Heart left ventricle (tissue), 16 donors: ENCODE results near the gene MRPS7. TPM values are rescaled to one million over a fixed set of nuclear protein-coding genes. Genes with fewer than 3 reads are reported as not detected.
"Not testable (repeated sequence)": the region's sequence is repeated elsewhere in the genome, so short reads cannot be mapped to it uniquely, and the experiment has no call there.

Experiments
- ATAC-seq, 4 donors: fragments of 200-7000 bp; cut with Tn5 transposase; one replicate each; pipeline ENCODE4 v1.9.1; 2020 to 2022; ENCODE audit warnings: moderate library complexity in 4 of 4, mild to moderate bottlenecking in 3 of 4, moderate number of reproducible peaks in 1 of 4
- DNase-seq, 5 donors: peaks; one replicate each; pipeline ENCODE4 v3.0.0-alpha.2; 2020
- H3K27ac ChIP-seq, 12 donors: fragments of 200-600 bp; sonication (generic) in 4 of 12; one replicate each; pipeline versions ENCODE4 v1.5.0 to v1.8.0; 2016 to 2022; ENCODE audit warnings: mild to moderate bottlenecking in 2 of 12
- H3K27me3 ChIP-seq, 9 donors: fragments of 200-600 bp; sonication (generic) in 2 of 9; one replicate each; pipeline versions ENCODE4 v1.5.1 to v1.8.0; 2016 to 2022; ENCODE audit warnings: mild to moderate bottlenecking in 3 of 9
- H3K36me3 ChIP-seq, 9 donors: fragments of 200-600 bp; sonication (generic) in 2 of 9; one replicate each; pipeline versions ENCODE4 v1.5.0 to v1.8.0; 2018 to 2022; ENCODE audit warnings: mild to moderate bottlenecking in 2 of 9
- H3K4me1 ChIP-seq, 12 donors: fragments of 200-600 bp; sonication (generic) in 4 of 12; one replicate each; pipeline versions ENCODE4 v1.5.0 to v1.8.0; 2016 to 2022; ENCODE audit warnings: mild to moderate bottlenecking in 3 of 12
- H3K4me3 ChIP-seq, 12 donors: fragments of 200-600 bp; sonication (generic) in 4 of 12; one replicate each; pipeline versions ENCODE4 v1.5.0 to v1.8.0; 2017 to 2022; ENCODE audit warnings: mild to moderate bottlenecking in 9 of 12, moderate library complexity in 4 of 12
- H3K9me3 ChIP-seq, 12 donors: fragments of 200-600 bp; sonication (generic) in 4 of 12; one replicate each; pipeline versions ENCODE4 v1.5.0 to v1.8.0; 2016 to 2022; ENCODE audit warnings: mild to moderate bottlenecking in 1 of 12
- POLR2A ChIP-seq, 2 donors: fragments of 450-650 bp; IDR thresholded peaks; one replicate each; pipeline ENCODE4 v1.6.1; 2017; ENCODE audit warnings: antibody characterized with exemption in 2 of 2, mild to moderate bottlenecking in 2 of 2, moderate library complexity in 2 of 2
- WGBS, 4 donors: extraction: QIAGEN DNeasy Blood & Tissue Kit in 2 of 4; methylation state at CpG; one replicate each; pipeline versions ENCODE4 v1.1.5 to v1.1.7; 2013 to 2018; 5-methylcytosine and 5-hydroxymethylcytosine counted together
- intact Hi-C, 10 donors: fragments of 100-400 bp; cut with DNase I; formaldehyde crosslinking; loops; one replicate each; pipeline versions ENCODE4 v1.11.1 to v1.14.2; 2022
- polyA plus RNA-seq, 2 donors: library from polyadenylated mRNA; stranded (reverse); fragments of 200-250 nt; gene quantifications; one replicate each; pipeline ENCODE4 v1.2.3, GENCODE V29; 2013
- total RNA-seq, 9 donors: library from RNA; depleted of rRNA in 2 of 9; stranded (reverse); fragments of >200 nt in 2 of 9; fragmentation: NEBNext Ultra II Directional in 3 of 9; extraction: Animal tissue kit (Norgen Biotek cat#: 25700) in 3 of 9; gene quantifications; one replicate each; pipeline versions ENCODE4 v1.1.0 to v1.2.4, GENCODE V29; 2016 to 2023
- TF ChIP-seq, protein P1 (sequence below), 12 donors: fragments of 200-600 bp; sonication (generic) in 4 of 12; IDR thresholded peaks; one replicate each; pipeline versions ENCODE4 v1.5.0 to v1.8.0; 2018 to 2022; ENCODE audit warnings: antibody characterized with exemption in 12 of 12, mild to moderate bottlenecking in 5 of 12
- donor health status: ischemic (EF 13 %, LVEDD 7.1; RV severe dilation, severe dysfunction).
- donor health status: healthy with polysubstance abuse.
- donor health status: DM: no; HTN: yes; CAD: no.
- donor health status: DM: no; HTN: no; CAD: no.
- donor health status: ischemic (EF 25% LVEDD 6.9; RV normal size, moderate dysfunction).
- donor health status: ischemic (EF 25% LVEDD 5.7; RV mildly dilated, moderate dysfunction).
- donor health status: healthy.
- donor health status: DM: yes; HTN: yes; CAD: no.
- donor health status: ischemic (EF 35%, LVEDD 5.7; RV mildly dilated, moderate dysfunction).
- donor health status: nonischemic (EF 11% LVEDD 7.7; RV severe dilation, severe dysfunction).
- donor health status: DM: yes; HTN: yes; CAD: no.
- donor health status: PGD.
- donor health status: ischemic (EF 29% LVEDD 5.4; RV normal size, mild dysfunction).
- donor health status: nonischemic (EF 23%, LVEDD 6.1; RV moderate dilation, normal function).

Gene MRPS7
- total and polyA plus RNA-seq, 11 donors = 76.7 to 143 (median 113) TPM

DNA sequence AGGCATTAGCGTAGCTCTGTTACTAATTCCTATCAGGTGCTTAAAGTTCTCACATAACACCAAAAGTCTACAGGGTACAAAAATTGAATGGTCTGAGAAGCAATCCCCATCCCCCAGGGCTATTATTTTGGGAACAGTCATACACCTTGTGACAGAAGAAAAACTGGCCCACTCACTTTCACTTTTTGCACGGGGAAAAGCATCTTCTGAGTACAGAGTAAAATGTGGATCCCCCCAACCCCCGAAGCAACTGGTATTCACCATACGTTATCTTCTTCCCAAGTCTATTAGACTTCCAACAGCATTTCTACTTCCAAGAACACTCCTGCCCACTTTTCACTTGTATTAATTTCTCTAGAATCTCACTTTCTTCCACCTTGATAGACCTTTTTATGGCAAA lies 12.1 kb upstream of the MRPS7 start:
- Histone ChIP-seq H3K36me3 (peaks cover 0 to 34% (median 20%) of the 10 kb centered on the region in 9 donors), H3K4me3 (peak overlapping the region in 4 of 12 donors; percentile 0 to 38 (median 12)), H3K27me3 (no peaks in the 10 kb centered on the region), H3K27ac (peak overlapping the region in 7 of 12 donors; percentile 15 to 61 (median 51)), H3K9me3 (no peaks in the 10 kb centered on the region), H3K4me1 (peaks cover 0 to 33% (median 15%) of the 10 kb centered on the region in 12 donors)
- DNase-seq = no peak
- WGBS, 4 donors = 70 to 80% (median 77%) methylated on average over 4 of the region's 4 CpGs
- ATAC-seq = no peak
- TF ChIP-seq POLR2A (IDR thresholded peaks at IDR 0.05) = no peak
- TF ChIP-seq, protein P1, sequence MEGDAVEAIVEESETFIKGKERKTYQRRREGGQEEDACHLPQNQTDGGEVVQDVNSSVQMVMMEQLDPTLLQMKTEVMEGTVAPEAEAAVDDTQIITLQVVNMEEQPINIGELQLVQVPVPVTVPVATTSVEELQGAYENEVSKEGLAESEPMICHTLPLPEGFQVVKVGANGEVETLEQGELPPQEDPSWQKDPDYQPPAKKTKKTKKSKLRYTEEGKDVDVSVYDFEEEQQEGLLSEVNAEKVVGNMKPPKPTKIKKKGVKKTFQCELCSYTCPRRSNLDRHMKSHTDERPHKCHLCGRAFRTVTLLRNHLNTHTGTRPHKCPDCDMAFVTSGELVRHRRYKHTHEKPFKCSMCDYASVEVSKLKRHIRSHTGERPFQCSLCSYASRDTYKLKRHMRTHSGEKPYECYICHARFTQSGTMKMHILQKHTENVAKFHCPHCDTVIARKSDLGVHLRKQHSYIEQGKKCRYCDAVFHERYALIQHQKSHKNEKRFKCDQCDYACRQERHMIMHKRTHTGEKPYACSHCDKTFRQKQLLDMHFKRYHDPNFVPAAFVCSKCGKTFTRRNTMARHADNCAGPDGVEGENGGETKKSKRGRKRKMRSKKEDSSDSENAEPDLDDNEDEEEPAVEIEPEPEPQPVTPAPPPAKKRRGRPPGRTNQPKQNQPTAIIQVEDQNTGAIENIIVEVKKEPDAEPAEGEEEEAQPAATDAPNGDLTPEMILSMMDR (IDR thresholded peaks at IDR 0.05) = no peak
- intact Hi-C loops = no loop called here

GRCh38 chr17:75250009-75250471 lies 11.6 kb upstream of the MRPS7 start:
- H3K36me3 ChIP-seq = peaks cover 0 to 30% (median 16%) of the 10 kb centered on the region in 9 donors
- peak overlapping the region in 7 of 12 donors; percentile 0 to 46 (median 13) for H3K4me3 ChIP-seq
- H3K27me3 ChIP-seq = no peaks in the 10 kb centered on the region
- no peak for DNase-seq
- peaks cover 0 to 32% (median 15%) of the 10 kb centered on the region in 12 donors for H3K4me1 ChIP-seq
- intact Hi-C loops = no loop called here
- ATAC-seq = peak; percentile 32 to 82 (median 73)
- H3K27ac ChIP-seq = peak overlapping the region in 9 of 12 donors; percentile 2 to 61 (median 41)
- TF ChIP-seq, protein P1 (IDR thresholded peaks at IDR 0.05) = no peak
- TF ChIP-seq POLR2A (IDR thresholded peaks at IDR 0.05) = no peak
- 39 to 57% (median 53%) methylated on average over 11 of the region's 11 CpGs for WGBS, 4 donors
- no peaks in the 10 kb centered on the region for H3K9me3 ChIP-seq

- intact Hi-C loops = no loop called here
- Histone ChIP-seq H3K4me1 (peaks cover 0 to 32% (median 16%) of the 10 kb centered on the region in 12 donors), H3K27ac (no peak overlapping the region), H3K27me3 (no peaks in the 10 kb centered on the region), H3K36me3 (peaks cover 0 to 9% (median 0%) of the 10 kb centered on the region in 9 donors), H3K9me3 (no peaks in the 10 kb centered on the region), H3K4me3 (no peak overlapping the region)
- no peak for TF ChIP-seq POLR2A (IDR thresholded peaks at IDR 0.05)
- TF ChIP-seq, protein P1 (IDR thresholded peaks at IDR 0.05) = no peak
- no peak for DNase-seq
- WGBS, 4 donors = 90 to 94% (median 93%) methylated on average over 8 of the region's 8 CpGs
- ATAC-seq = no peak
Observed at GRCh38 chr17:75252039-75252816, 9.5 kb upstream of the MRPS7 start.

DNA sequence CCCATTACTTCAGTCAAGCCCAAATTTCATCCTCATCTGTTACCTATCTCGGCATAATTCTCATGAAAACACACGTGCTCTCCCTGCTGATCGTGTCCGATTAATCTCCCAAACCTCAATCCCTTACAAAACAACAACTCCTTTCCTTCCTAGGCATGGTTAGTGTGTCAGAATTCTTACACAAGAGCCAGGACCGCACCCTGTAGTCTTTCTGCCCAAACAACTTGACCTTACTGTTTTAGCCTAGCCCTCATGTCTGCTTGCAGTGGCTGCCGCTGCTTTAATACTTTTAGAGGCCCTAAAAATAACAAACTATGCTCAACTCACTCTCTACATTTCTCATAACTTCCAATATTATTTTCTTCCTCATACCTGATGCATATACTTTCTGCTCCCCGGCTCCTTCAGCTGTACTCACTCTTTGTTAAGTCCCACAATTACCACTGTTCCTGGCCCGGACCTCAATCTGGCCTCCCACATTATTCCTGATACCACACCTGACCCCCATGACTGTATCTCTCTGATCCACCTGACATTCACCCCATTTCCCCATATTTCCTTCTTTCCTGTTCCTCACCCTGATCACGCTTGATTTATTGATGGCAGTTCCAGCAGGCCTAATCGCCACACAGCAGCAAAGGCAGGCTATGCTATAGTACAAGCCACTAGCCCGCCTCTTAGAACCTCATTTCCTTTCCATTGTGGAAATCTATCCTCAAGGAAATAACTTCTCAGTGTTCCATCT lies 5.6 kb upstream of the MRPS7 start:
- H3K36me3 ChIP-seq, H3K9me3 ChIP-seq, intact Hi-C loops, ATAC-seq, H3K4me3 ChIP-seq, DNase-seq, H3K27me3 ChIP-seq: not testable (repeated sequence)
- peak overlapping the region in 3 of 12 donors; percentile 6 to 40 (median 24) for H3K27ac ChIP-seq
- WGBS, 4 donors = 63 to 74% (median 65%) methylated on average over 11 of the region's 11 CpGs
- peaks cover 10 to 34% (median 18%) of the 10 kb centered on the region in 12 donors for H3K4me1 ChIP-seq

DNA sequence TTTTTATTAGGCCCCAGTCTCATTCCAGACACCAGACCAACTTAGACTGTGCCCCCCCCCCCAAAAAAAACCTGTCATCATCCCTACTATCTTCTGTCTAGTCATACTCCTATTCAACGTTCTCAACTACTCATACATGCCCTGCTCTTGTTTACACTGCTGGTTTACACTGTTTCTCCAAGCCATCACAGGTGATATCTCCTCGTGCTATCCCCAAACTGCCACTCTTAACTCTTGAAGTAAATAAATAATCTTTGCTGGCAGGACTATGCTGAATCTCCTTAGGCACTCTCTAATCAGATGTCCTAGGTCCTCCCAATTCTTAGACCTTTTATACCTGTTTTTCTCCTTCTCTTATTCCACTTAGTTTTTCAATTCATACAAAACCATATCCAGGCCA lies 4.5 kb upstream of the MRPS7 start:
- WGBS, 4 donors = 46 to 59% (median 56%) methylated on average over 2 of the region's 2 CpGs
- ATAC-seq, H3K27me3 ChIP-seq, H3K27ac ChIP-seq, H3K9me3 ChIP-seq, intact Hi-C loops, H3K36me3 ChIP-seq, DNase-seq, H3K4me3 ChIP-seq: not testable (repeated sequence)
- peaks cover 10 to 34% (median 18%) of the 10 kb centered on the region in 12 donors for H3K4me1 ChIP-seq
